Measurements from ENCODE around the gene HBQ1.
"Not testable (repeated sequence)": the region's sequence is repeated elsewhere in the genome, so short reads cannot be mapped to it uniquely, and the experiment has no call there.

- TF ChIP-seq, protein P1, sequence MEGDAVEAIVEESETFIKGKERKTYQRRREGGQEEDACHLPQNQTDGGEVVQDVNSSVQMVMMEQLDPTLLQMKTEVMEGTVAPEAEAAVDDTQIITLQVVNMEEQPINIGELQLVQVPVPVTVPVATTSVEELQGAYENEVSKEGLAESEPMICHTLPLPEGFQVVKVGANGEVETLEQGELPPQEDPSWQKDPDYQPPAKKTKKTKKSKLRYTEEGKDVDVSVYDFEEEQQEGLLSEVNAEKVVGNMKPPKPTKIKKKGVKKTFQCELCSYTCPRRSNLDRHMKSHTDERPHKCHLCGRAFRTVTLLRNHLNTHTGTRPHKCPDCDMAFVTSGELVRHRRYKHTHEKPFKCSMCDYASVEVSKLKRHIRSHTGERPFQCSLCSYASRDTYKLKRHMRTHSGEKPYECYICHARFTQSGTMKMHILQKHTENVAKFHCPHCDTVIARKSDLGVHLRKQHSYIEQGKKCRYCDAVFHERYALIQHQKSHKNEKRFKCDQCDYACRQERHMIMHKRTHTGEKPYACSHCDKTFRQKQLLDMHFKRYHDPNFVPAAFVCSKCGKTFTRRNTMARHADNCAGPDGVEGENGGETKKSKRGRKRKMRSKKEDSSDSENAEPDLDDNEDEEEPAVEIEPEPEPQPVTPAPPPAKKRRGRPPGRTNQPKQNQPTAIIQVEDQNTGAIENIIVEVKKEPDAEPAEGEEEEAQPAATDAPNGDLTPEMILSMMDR (IDR thresholded peaks at IDR 0.05): not testable (repeated sequence)
- not testable (repeated sequence) for TF ChIP-seq POLR2A, POLR2AphosphoS5 (IDR thresholded peaks at IDR 0.05)
These were observed 4.3 kb upstream of the HBQ1 start for GRCh38 chr16:176006-176405.
